D721Med (cell line): ENCODE data around the gene MKRN2OS.
"Not testable (repeated sequence)": the region's sequence is repeated elsewhere in the genome, so short reads cannot be mapped to it uniquely, and the experiment has no call there.

Source experiments
- DNase-seq: peaks from one replicate; pipeline ENCODE4 v3.0.0; 2011; ENCODE audit warnings: low spot score; ENCODE audit not compliant: insufficient read length
- FAIRE-seq: peaks from 2 replicates; lab custom pipeline; 2011; peaks lifted over from hg19 to GRCh38; lab: Jason Lieb, UNC
- CTCF ChIP-seq: IDR thresholded peaks from 2 replicates; pipeline ENCODE4 v1.5.1; 2012; ENCODE audit warnings: mild to moderate bottlenecking, control low read depth; ENCODE audit not compliant: insufficient read depth; ENCODE audit errors: missing control alignments

MKRN2OS gene

GRCh38 chr3:12557473-12558100, 12.3 kb upstream of the MKRN2OS start:
- TF ChIP-seq CTCF, result no peak
- no peak for DNase-seq
- FAIRE-seq, result no peak

- DNase-seq (peak; percentile 59), FAIRE-seq (no peak)
- TF ChIP-seq CTCF, result no peak
Measured at GRCh38 chr3:12556690-12557472, 11.6 kb upstream of the MKRN2OS start, which contains the start of gene MKRN2. MKRN2 (plus strand) TSS chr3:12557087; CDS start chr3:12557151, 64 bp downstream.

- FAIRE-seq (no peak), DNase-seq (no peak)
- TF ChIP-seq CTCF, result no peak
Measured at GRCh38 chr3:12556314-12556689, 11.0 kb upstream of the MKRN2OS start.

GRCh38 chr3:12553921-12554391, 8.7 kb upstream of the MKRN2OS start:
- TF ChIP-seq CTCF, result no peak
- DNase-seq, result no peak

GRCh38 chr3:12549971-12550760, 4.9 kb upstream of the MKRN2OS start:
- no peak for FAIRE-seq
- TF ChIP-seq CTCF, result no peak

More at GRCh38 chr3:12553921-12554391, 8.7 kb upstream of the MKRN2OS start:
- no peak for FAIRE-seq

GRCh38 chr3:12544652-12545472, 437 bp downstream of the MKRN2OS start:
- DNase-seq (no peak), FAIRE-seq (no peak)
- no peak for TF ChIP-seq CTCF

More at GRCh38 chr3:12549971-12550760, 4.9 kb upstream of the MKRN2OS start:
- DNase-seq, result no peak

- FAIRE-seq, DNase-seq: not testable (repeated sequence)
Measured at GRCh38 chr3:12543497-12543896, 1.8 kb downstream of the MKRN2OS start.
